SH-SY5Y (cell line): Measurements from ENCODE around the gene TCF20.

ENCODE experiments used
- GATA2 ChIP-seq: IDR thresholded peaks from 2 replicates; pipeline ENCODE4 v1.6.1; 2011; ENCODE audit warnings: mild to moderate bottlenecking, low read depth, low read length
- GATA3 ChIP-seq: IDR thresholded peaks from 2 replicates; pipeline ENCODE4 v1.6.1; 2011; ENCODE audit warnings: low read depth, mild to moderate bottlenecking, low read length, moderate library complexity

DNA sequence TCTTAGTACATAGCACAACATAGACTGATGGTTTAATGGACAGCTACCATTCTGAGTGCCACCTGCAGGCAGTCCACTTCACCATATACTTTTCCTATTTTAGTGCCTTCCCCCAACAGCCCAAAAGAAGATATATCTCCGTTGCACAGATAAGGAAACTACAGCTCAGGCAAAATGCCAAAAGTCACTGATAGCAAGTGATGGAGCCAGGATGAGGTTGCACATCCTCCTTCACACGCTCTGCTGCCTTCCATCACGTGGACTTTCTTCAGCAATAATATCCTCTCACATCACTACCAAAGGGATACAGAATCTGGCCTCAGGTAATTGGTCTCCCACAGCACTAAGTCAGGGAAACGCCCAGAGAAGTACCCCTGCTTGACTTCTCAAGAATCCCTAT, 7.5 kb downstream of the TCF20 start:
- no peak for TF ChIP-seq GATA2
- TF ChIP-seq GATA3 = no peak
